ENCODE measurements around the gene PEBP1. TPM values are rescaled to one million over a fixed set of nuclear protein-coding genes. Genes with fewer than 3 reads are reported as not detected.

PEBP1 gene
- total RNA-seq, 1 experiment from 2014 or later, result 189 TPM

DNA sequence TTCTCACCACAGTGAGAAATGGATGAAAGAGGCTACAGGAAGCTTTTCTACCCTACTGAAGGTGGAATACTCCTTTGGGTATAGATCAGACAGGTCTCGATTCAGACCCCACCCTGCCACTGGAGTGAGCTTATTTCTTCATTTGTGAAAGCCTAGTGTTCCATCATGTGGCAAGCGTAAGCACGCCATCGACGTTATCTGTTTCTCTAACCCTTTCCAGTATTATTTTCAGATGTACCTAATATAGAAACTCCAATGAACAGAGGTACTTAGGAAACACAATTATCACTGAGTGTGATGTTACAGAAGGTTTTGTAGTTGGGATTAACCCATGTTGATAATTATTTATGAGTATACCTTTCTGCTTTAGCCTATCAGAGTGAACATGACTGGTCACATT, 12.4 kb downstream of the PEBP1 start:
- Histone ChIP-seq H3K27ac (no peak overlapping the region), H3K27me3 (ENCODE audit: insufficient read depth, low read depth) (no peaks in the 10 kb centered on the region), H3F3A (ENCODE audit: insufficient read depth, low read depth) (no peaks in the 10 kb centered on the region), H3K36me3 (ENCODE audit: low read depth) (peaks cover 10% of the 10 kb centered on the region; the same call in 1 of the 2 replicates), H4K20me1 (ENCODE audit: insufficient read depth) (peaks cover 8% of the 10 kb centered on the region; the same call in 1 of the 2 replicates), H3K4me3 (no peak overlapping the region), H3K4me1 (replicated peaks; ENCODE audit: insufficient read depth) (no peaks in the 10 kb centered on the region), H2AFZ (no peak overlapping the region), H3K79me2 (ENCODE audit: low read depth) (no peaks in the 10 kb centered on the region), H3K9me3 (ENCODE audit: insufficient read depth, low read depth) (no peaks in the 10 kb centered on the region), H3K4me2 (no peak overlapping the region), H3K9me2 (ENCODE audit: insufficient read depth) (no peaks in the 10 kb centered on the region)
- POLR2A ChIA-PET (ENCODE audit: unreplicated experiment), result interaction anchor here (0.6 kb wide), 1 partner anchor 13 kb away, joined by 5 read pairs; the partner anchor contains the start of gene PEBP1
- BruUV-seq (replicated peaks), result no TSS peak
- intact Hi-C loops (cut with micrococcal nuclease; ENCODE audit: unreplicated experiment), result no loop called here
- no peak for DNase-seq
- TF ChIP-seq, protein P1, sequence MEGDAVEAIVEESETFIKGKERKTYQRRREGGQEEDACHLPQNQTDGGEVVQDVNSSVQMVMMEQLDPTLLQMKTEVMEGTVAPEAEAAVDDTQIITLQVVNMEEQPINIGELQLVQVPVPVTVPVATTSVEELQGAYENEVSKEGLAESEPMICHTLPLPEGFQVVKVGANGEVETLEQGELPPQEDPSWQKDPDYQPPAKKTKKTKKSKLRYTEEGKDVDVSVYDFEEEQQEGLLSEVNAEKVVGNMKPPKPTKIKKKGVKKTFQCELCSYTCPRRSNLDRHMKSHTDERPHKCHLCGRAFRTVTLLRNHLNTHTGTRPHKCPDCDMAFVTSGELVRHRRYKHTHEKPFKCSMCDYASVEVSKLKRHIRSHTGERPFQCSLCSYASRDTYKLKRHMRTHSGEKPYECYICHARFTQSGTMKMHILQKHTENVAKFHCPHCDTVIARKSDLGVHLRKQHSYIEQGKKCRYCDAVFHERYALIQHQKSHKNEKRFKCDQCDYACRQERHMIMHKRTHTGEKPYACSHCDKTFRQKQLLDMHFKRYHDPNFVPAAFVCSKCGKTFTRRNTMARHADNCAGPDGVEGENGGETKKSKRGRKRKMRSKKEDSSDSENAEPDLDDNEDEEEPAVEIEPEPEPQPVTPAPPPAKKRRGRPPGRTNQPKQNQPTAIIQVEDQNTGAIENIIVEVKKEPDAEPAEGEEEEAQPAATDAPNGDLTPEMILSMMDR (conservative IDR thresholded peaks at IDR 0.05), result no peak
- no peak for TF ChIP-seq EZH2 (IDR thresholded peaks at IDR 0.05; ENCODE audit: low read depth)
- CTCF ChIA-PET, result no interaction called here

DNA sequence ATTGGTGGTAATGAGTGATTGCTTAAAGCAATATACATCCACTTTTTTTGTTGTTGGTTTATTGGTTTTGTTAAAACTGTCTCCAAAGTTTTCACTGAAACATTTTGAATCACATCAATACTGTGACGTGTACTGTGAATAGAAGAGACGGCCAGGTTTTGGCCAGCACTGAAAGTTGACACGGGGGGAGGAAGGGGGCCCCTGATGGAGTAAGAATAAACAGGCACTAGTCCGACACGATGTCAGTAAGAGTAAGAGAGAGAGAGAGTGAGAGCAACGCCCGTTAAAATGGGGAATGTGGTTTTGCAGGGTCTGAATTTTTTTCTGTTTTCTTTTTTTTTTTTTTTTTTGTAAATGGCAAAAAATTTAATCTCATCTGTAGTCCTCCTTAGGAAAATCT, 14.7 kb downstream of the PEBP1 start:
- no peaks in the 10 kb centered on the region for H3K9me3 ChIP-seq (ENCODE audit: insufficient read depth, low read depth)
- peaks cover 5% of the 10 kb centered on the region; the same call in 1 of the 2 replicates for H3K36me3 ChIP-seq (ENCODE audit: low read depth)
- H3K79me2 ChIP-seq (ENCODE audit: low read depth), result no peaks in the 10 kb centered on the region
- POLR2A ChIA-PET (ENCODE audit: unreplicated experiment), result no interaction called here
- intact Hi-C loops (cut with micrococcal nuclease; ENCODE audit: unreplicated experiment), result no loop called here
- H3K27ac ChIP-seq, result no peak overlapping the region
- H3K4me3 ChIP-seq, result no peak overlapping the region
- CTCF ChIA-PET, result no interaction called here
- BruUV-seq (replicated peaks), result no TSS peak
- no peaks in the 10 kb centered on the region for H3K9me2 ChIP-seq (ENCODE audit: insufficient read depth)
- no peaks in the 10 kb centered on the region for H3K27me3 ChIP-seq (ENCODE audit: insufficient read depth, low read depth)
- H2AFZ ChIP-seq, result no peak overlapping the region
- H3K4me1 ChIP-seq (replicated peaks; ENCODE audit: insufficient read depth), result no peaks in the 10 kb centered on the region
- H3F3A ChIP-seq (ENCODE audit: insufficient read depth, low read depth), result no peaks in the 10 kb centered on the region
- DNase-seq, result no peak
- peaks cover 8% of the 10 kb centered on the region; the same call in 1 of the 2 replicates for H4K20me1 ChIP-seq (ENCODE audit: insufficient read depth)
- H3K4me2 ChIP-seq, result no peak overlapping the region
- TF ChIP-seq, protein P1 (conservative IDR thresholded peaks at IDR 0.05), result no peak
- TF ChIP-seq EZH2 (IDR thresholded peaks at IDR 0.05; ENCODE audit: low read depth), result no peak

DNA sequence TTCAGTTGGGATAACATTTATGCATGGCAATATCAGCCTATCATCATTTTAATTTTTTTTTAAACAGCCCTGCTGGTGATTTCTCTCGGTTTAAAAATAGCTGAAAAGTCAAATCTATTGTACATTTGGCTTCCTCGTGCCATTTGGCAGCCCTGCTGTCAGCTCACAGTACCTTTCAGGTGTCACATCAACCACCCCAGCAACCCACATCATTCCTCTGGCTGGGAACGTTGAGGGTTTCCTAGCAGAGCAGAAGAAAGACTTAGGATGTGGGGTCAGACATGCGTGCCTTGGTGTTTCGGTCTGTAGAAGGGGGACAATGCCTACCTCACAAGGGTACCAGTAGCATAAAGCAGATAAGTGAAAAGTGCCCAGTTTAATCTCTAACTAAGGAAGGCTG, 15.8 kb downstream of the PEBP1 start:
- no peak for TF ChIP-seq EZH2 (IDR thresholded peaks at IDR 0.05; ENCODE audit: low read depth)
- TF ChIP-seq, protein P1 (conservative IDR thresholded peaks at IDR 0.05), result no peak
- Histone ChIP-seq H3K36me3 (ENCODE audit: low read depth) (no peaks in the 10 kb centered on the region), H3K4me3 (no peak overlapping the region), H3K27ac (no peak overlapping the region), H3K27me3 (ENCODE audit: insufficient read depth, low read depth) (no peaks in the 10 kb centered on the region), H4K20me1 (ENCODE audit: insufficient read depth) (peaks cover 4% of the 10 kb centered on the region; the same call in 1 of the 2 replicates), H3K79me2 (ENCODE audit: low read depth) (no peaks in the 10 kb centered on the region), H3K4me2 (no peak overlapping the region), H3K4me1 (replicated peaks; ENCODE audit: insufficient read depth) (no peaks in the 10 kb centered on the region), H3K9me2 (ENCODE audit: insufficient read depth) (no peaks in the 10 kb centered on the region), H3F3A (ENCODE audit: insufficient read depth, low read depth) (no peaks in the 10 kb centered on the region), H2AFZ (no peak overlapping the region), H3K9me3 (ENCODE audit: insufficient read depth, low read depth) (no peaks in the 10 kb centered on the region)
- intact Hi-C loops (cut with micrococcal nuclease; ENCODE audit: unreplicated experiment), result no loop called here
- BruUV-seq (replicated peaks), result no TSS peak
- ChIA-PET CTCF (no interaction called here), POLR2A (ENCODE audit: unreplicated experiment) (no interaction called here)
- no peak for DNase-seq

All from PC-9 (cell line).